ENCODE results near the gene GPAT3.

GRCh38 chr4:83510442-83510841, 25.5 kb upstream of the GPAT3 start:
- TF ChIP-seq CTCF (IDR thresholded peaks at IDR 0.05) (no peak), POLR2A (IDR thresholded peaks at IDR 0.05) (no peak)

Measured in testis (tissue), 2 donors.